A549 (cell line): ENCODE data around the gene PPP3CA. TPM values are rescaled to one million over a fixed set of nuclear protein-coding genes. Genes with fewer than 3 reads are reported as not detected.
A peak's percentile ranks its signal among the peaks of the same experiment; 100 is the strongest.

ENCODE experiments used
- ATAC-seq, 2 experiments: fragments of 200-7000 bp in 1 of 2; fragments of >200 bp in 1 of 2; cut with Nextera tagmentation in 1 of 2; cut with Tn5 transposase in 1 of 2; 3 replicates each; pipeline versions ENCODE4 v1.8.0 to v1.9.1; 2018 to 2020; ENCODE audit warnings: mild to moderate bottlenecking in 1 of 2, moderate library complexity in 1 of 2
- CTCF ChIA-PET: fragments of 300-600 bp; sonication (Branson Sonifier 250); formaldehyde crosslinking; extraction: SDS; loops from one replicate; lab custom pipeline; 2021; ENCODE audit warnings: antibody characterized with exemption, inconsistent platforms; lab: Yijun Ruan, JAX
- POLR2A ChIA-PET: fragments of 350-600 bp; formaldehyde crosslinking; extraction: SDS; loops from one replicate; lab custom pipeline; 2021; ENCODE audit warnings: antibody characterized with exemption, inconsistent platforms; lab: Yijun Ruan, JAX
- DNase-seq, 2 experiments: peaks; one replicate each; pipeline versions ENCODE4 v3.0.0 to v3.0.0-alpha.2; 2011 to 2016; ENCODE audit warnings: low read depth in 1 of 2, low spot score in 1 of 2
- FAIRE-seq: peaks from 2 replicates; lab custom pipeline; 2011; peaks lifted over from hg19 to GRCh38; lab: Jason Lieb, UNC
- H3K27ac ChIP-seq, 2 experiments: fragments of >200 bp; sonication (Bioruptor Twin); formaldehyde crosslinking; 3 replicates each; pipeline ENCODE4 v1.5.1; 2016 to 2017
- H3K4me1 ChIP-seq: fragments of >200 bp; sonication (Bioruptor Twin); formaldehyde crosslinking; 3 replicates; pipeline ENCODE4 v1.6.1; 2016
- H3K4me2 ChIP-seq: fragments of >200 bp; sonication (Bioruptor Twin); formaldehyde crosslinking; 3 replicates; pipeline ENCODE4 v1.6.1; 2016
- H3K4me3 ChIP-seq: fragments of >200 bp; sonication (Bioruptor Twin); formaldehyde crosslinking; 3 replicates; pipeline ENCODE4 v1.5.1; 2016
- H3K9me3 ChIP-seq: fragments of >200 bp; sonication (Bioruptor Twin); formaldehyde crosslinking; 3 replicates; pipeline ENCODE4 v1.6.1; 2016
- BCL3 ChIP-seq: fragments of >200 bp; sonication (Bioruptor Twin); formaldehyde crosslinking; IDR thresholded peaks from 3 replicates; pipeline ENCODE4 v1.6.1; 2016
- CBX2 ChIP-seq: fragments of 200-600 bp; sonication (generic); IDR thresholded peaks from 2 replicates; pipeline ENCODE4 v1.6.1; 2016; ENCODE audit warnings: low read depth, mild to moderate bottlenecking, borderline replicate concordance
- CEBPB ChIP-seq, 2 experiments: fragments of >200 bp in 1 of 2; sonication (Bioruptor Twin) in 1 of 2; formaldehyde crosslinking in 1 of 2; IDR thresholded peaks; 2 replicates each; pipeline ENCODE4 v1.6.1; 2012 to 2016
- CHD2 ChIP-seq: fragments of 150-350 bp; IDR thresholded peaks from 2 replicates; pipeline ENCODE4 v1.6.1; 2014; ENCODE audit warnings: low read length; ENCODE audit not compliant: partially characterized antibody
- CHD4 ChIP-seq: fragments of 200-600 bp; sonication (generic); IDR thresholded peaks from 2 replicates; pipeline ENCODE4 v1.6.1; 2016; ENCODE audit warnings: antibody characterized with exemption, mild to moderate bottlenecking, borderline replicate concordance
- EHF ChIP-seq: fragments of 250-450 bp; sonication (Bioruptor Pico); IDR thresholded peaks from 2 replicates; pipeline ENCODE4 v1.5.0; 2020; ENCODE audit warnings: mild to moderate bottlenecking
- EP300 ChIP-seq, 2 experiments: fragments of >200 bp; sonication (Bioruptor Twin); formaldehyde crosslinking; IDR thresholded peaks; 2 replicates in 1 of 2; 3 replicates in 1 of 2; pipeline ENCODE4 v1.6.1; 2016 to 2017
- FOSB ChIP-seq: fragments of 250-450 bp; sonication (Bioruptor Pico); IDR thresholded peaks from 2 replicates; pipeline ENCODE4 v1.5.0; 2020; ENCODE audit warnings: mild to moderate bottlenecking, moderate library complexity
- FOSL2 ChIP-seq, 2 experiments: fragments of 450-650 bp in 1 of 2; fragments of >200 bp in 1 of 2; sonication (Bioruptor Twin) in 1 of 2; formaldehyde crosslinking; IDR thresholded peaks; 2 replicates each; pipeline versions ENCODE4 v1.5.0 to v1.6.1; 2016 to 2020; ENCODE audit warnings: mild to moderate bottlenecking in 1 of 2, moderate library complexity in 1 of 2
- FOXS1 ChIP-seq: fragments of 250-450 bp; sonication (Bioruptor Pico); IDR thresholded peaks from 2 replicates; pipeline ENCODE4 v1.5.0; 2020; ENCODE audit warnings: mild to moderate bottlenecking, moderate library complexity
- GATA3 ChIP-seq: IDR thresholded peaks from 2 replicates; pipeline ENCODE4 v1.6.1; 2012; ENCODE audit warnings: borderline replicate concordance
- HEYL ChIP-seq: fragments of 250-450 bp; sonication (Bioruptor Pico); IDR thresholded peaks from 2 replicates; pipeline ENCODE4 v1.8.0; 2021; ENCODE audit warnings: mild to moderate bottlenecking, moderate library complexity
- HMGXB4 ChIP-seq: fragments of 250-450 bp; sonication (Bioruptor Pico); IDR thresholded peaks from 2 replicates; pipeline ENCODE4 v1.5.0; 2021; ENCODE audit warnings: mild to moderate bottlenecking, moderate library complexity, borderline replicate concordance
- HOXA7 ChIP-seq: fragments of 250-450 bp; sonication (Bioruptor Pico); IDR thresholded peaks from 2 replicates; pipeline ENCODE4 v1.5.0; 2020; ENCODE audit warnings: mild to moderate bottlenecking, moderate library complexity
- HOXB13 ChIP-seq: fragments of 250-450 bp; sonication (Bioruptor Pico); IDR thresholded peaks from 2 replicates; pipeline ENCODE4 v1.5.0; 2020; ENCODE audit warnings: low read depth, mild to moderate bottlenecking, moderate library complexity
- HOXB5 ChIP-seq: fragments of 250-450 bp; sonication (Bioruptor Pico); IDR thresholded peaks from 2 replicates; pipeline ENCODE4 v1.5.0; 2020; ENCODE audit warnings: mild to moderate bottlenecking, moderate library complexity
- JUN ChIP-seq, 2 experiments: fragments of >200 bp; sonication (Bioruptor Twin); formaldehyde crosslinking; IDR thresholded peaks; 2 replicates in 1 of 2; 3 replicates in 1 of 2; pipeline ENCODE4 v1.6.1; 2016 to 2017
- JUNB ChIP-seq: fragments of >200 bp; sonication (Bioruptor Twin); formaldehyde crosslinking; IDR thresholded peaks from 2 replicates; pipeline ENCODE4 v1.6.1; 2016
- KDM5A ChIP-seq: fragments of 200-600 bp; sonication (generic); IDR thresholded peaks from 2 replicates; pipeline ENCODE4 v1.6.1; 2016; ENCODE audit warnings: antibody characterized with exemption, mild to moderate bottlenecking
- MAFK ChIP-seq: fragments of 450-650 bp; IDR thresholded peaks from 2 replicates; pipeline ENCODE4 v1.6.1; 2014; ENCODE audit not compliant: partially characterized antibody
- NR3C1 ChIP-seq: fragments of >200 bp; sonication (Bioruptor Twin); formaldehyde crosslinking; IDR thresholded peaks from 3 replicates; pipeline ENCODE4 v1.6.1; 2017
- POLR2AphosphoS2 ChIP-seq: conservative IDR thresholded peaks from 2 replicates; pipeline ENCODE4 v1.6.1; 2012; ENCODE audit warnings: low read length, improper control_type of control experiment, inconsistent platforms
- RAD21 ChIP-seq, 2 experiments: fragments of >200 bp in 1 of 2; sonication (Bioruptor Twin) in 1 of 2; formaldehyde crosslinking in 1 of 2; IDR thresholded peaks in 1 of 2; conservative IDR thresholded peaks in 1 of 2; 2 replicates in 1 of 2; 3 replicates in 1 of 2; pipeline ENCODE4 v1.6.1; 2012 to 2018; ENCODE audit warnings: inconsistent platforms in 1 of 2
- RARB ChIP-seq: fragments of 250-450 bp; sonication (Bioruptor Pico); IDR thresholded peaks from 2 replicates; pipeline ENCODE4 v1.8.0; 2021; ENCODE audit warnings: mild to moderate bottlenecking, moderate library complexity
- RFX5 ChIP-seq: fragments of 450-650 bp; IDR thresholded peaks from 2 replicates; pipeline ENCODE4 v1.7.1; 2014; ENCODE audit warnings: antibody characterized with exemption, mild to moderate bottlenecking, moderate library complexity
- SREBF2 ChIP-seq: fragments of 450-650 bp; IDR thresholded peaks from 2 replicates; pipeline ENCODE4 v1.6.1; 2014; ENCODE audit warnings: mild to moderate bottlenecking, moderate library complexity
- TFCP2L1 ChIP-seq: fragments of 250-450 bp; sonication (Bioruptor Pico); IDR thresholded peaks from 2 replicates; pipeline ENCODE4 v1.5.0; 2021; ENCODE audit warnings: mild to moderate bottlenecking
- ZFP36 ChIP-seq: fragments of 450-650 bp; IDR thresholded peaks from 2 replicates; pipeline ENCODE4 v1.6.1; 2014; ENCODE audit warnings: borderline replicate concordance; ENCODE audit not compliant: partially characterized antibody
- ZSCAN20 ChIP-seq: fragments of 250-450 bp; sonication (Bioruptor Pico); IDR thresholded peaks from 2 replicates; pipeline ENCODE4 v1.8.0; 2022; ENCODE audit warnings: mild to moderate bottlenecking, moderate library complexity
- WGBS: methylation state at CpG from one replicate; pipeline ENCODE4 v1.1.6; 2017; ENCODE audit errors: missing lambda C conversion rate; 5-methylcytosine and 5-hydroxymethylcytosine counted together
- polyA plus RNA-seq, 4 experiments: library from polyadenylated mRNA; depleted of rRNA in 3 of 4; stranded (reverse); fragments of >200 nt; fragmentation: RNase III in 1 of 4; extraction: RNeasy Plus Mini Kit Qiagen cat#74134 plus additional on column Dnase treatment in 1 of 4; gene quantifications; 2 replicates in 3 of 4; 3 replicates in 1 of 4; pipeline ENCODE4 v1.2.3, GENCODE V29; 2011 to 2017
- TF ChIP-seq, protein P1 (sequence below): fragments of 250-450 bp; sonication (Bioruptor Pico); IDR thresholded peaks from 2 replicates; pipeline ENCODE4 v1.5.0; 2020; ENCODE audit warnings: low read depth, mild to moderate bottlenecking, moderate library complexity
- TF ChIP-seq, protein P2 (sequence below): IDR thresholded peaks from 2 replicates; pipeline ENCODE4 v1.6.1; 2012

PPP3CA gene
- polyA plus RNA-seq, 2 of the 4 experiments (the other 2 are of a cell fraction), result 21.4 to 42.4 TPM

GRCh38 chr4:101162990-101163380 is 184.3 kb downstream of the PPP3CA start:
- CTCF ChIA-PET, result interaction anchor here (0.9 kb wide), 1 partner anchor 515 kb away, joined by 3 read pairs; no protein-coding TSS in a partner anchor
- ATAC-seq, result no peak
- H3K4me1 ChIP-seq, result peaks cover 84% of the 10 kb centered on the region
- DNase-seq, result no peak
- peak overlapping the region; percentile 65 to 76; a peak in 5 of 6 replicates for H3K27ac ChIP-seq
- FAIRE-seq, result no peak
- no peaks in the 10 kb centered on the region for H3K9me3 ChIP-seq
- POLR2A ChIA-PET, result no interaction called here
- no peak overlapping the region for H3K4me3 ChIP-seq
- 100% methylated on average over 1 of the region's 1 CpG for WGBS
- TF ChIP-seq RAD21 (conservative IDR thresholded peaks at IDR 0.05 in 1 of 2, IDR thresholded peaks at IDR 0.05 in 1 of 2) (no peak), POLR2AphosphoS2 (no peak), HMGXB4 (CRISPR knock-in tag) (no peak), FOSB (CRISPR knock-in tag) (no peak), RFX5 (no peak), FOXS1 (no peak), JUN (IDR thresholded peaks at IDR 0.05) (no peak), MAFK (no peak), KDM5A (no peak), JUNB (no peak), ZFP36 (no peak)
- TF ChIP-seq, protein P1, sequence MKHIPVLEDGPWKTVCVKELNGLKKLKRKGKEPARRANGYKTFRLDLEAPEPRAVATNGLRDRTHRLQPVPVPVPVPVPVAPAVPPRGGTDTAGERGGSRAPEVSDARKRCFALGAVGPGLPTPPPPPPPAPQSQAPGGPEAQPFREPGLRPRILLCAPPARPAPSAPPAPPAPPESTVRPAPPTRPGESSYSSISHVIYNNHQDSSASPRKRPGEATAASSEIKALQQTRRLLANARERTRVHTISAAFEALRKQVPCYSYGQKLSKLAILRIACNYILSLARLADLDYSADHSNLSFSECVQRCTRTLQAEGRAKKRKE (CRISPR knock-in tag), result no peak
- peak overlapping the region; percentile 65; the same call in 1 of the 3 replicates for H3K4me2 ChIP-seq

GRCh38 chr4:101160792-101161592 is 186.3 kb downstream of the PPP3CA start:
- WGBS, result 22% methylated on average over 5 of the region's 5 CpGs
- peak in 1 of 2 experiments; percentile 94 for DNase-seq
- peak; percentile 88 to 89 for ATAC-seq
- H3K4me3 ChIP-seq, result no peak overlapping the region
- ChIA-PET POLR2A (interaction anchor here (0.7 kb wide), 1 partner anchor 10 kb away, joined by 5 read pairs; no protein-coding TSS in a partner anchor), CTCF (no interaction called here)
- no peak for FAIRE-seq
- peak overlapping the region; percentile 68 for H3K4me2 ChIP-seq
- peak overlapping the region; percentile 76 to 78 for H3K27ac ChIP-seq
- no peaks in the 10 kb centered on the region for H3K9me3 ChIP-seq
- peaks cover 87% of the 10 kb centered on the region for H3K4me1 ChIP-seq
- TF ChIP-seq NR3C1 (no peak), CHD4 (no peak), FOSL2 (IDR thresholded peaks at IDR 0.05) (peak; percentile 41), FOSL2 (CRISPR knock-in tag; IDR thresholded peaks at IDR 0.05) (peak; percentile 89), EP300 (IDR thresholded peaks at IDR 0.05) (peak; percentile 82 to 85; a peak in 4 of 5 replicates), FOXS1 (peak; percentile 66; the same call in 1 of the 2 replicates), HEYL (CRISPR knock-in tag) (peak; percentile 44; the same call in 1 of the 2 replicates), ZSCAN20 (CRISPR knock-in tag) (peak; percentile 94), GATA3 (peak; percentile 99), JUNB (peak; percentile 80), SREBF2 (no peak), HOXB5 (peak; percentile 93), CHD2 (no peak), HOXA7 (peak; percentile 72; the same call in 1 of the 2 replicates), BCL3 (peak; percentile 49; the same call in 1 of the 3 replicates), HOXB13 (CRISPR knock-in tag) (peak; percentile 70; the same call in 1 of the 2 replicates), RAD21 (conservative IDR thresholded peaks at IDR 0.05 in 1 of 2, IDR thresholded peaks at IDR 0.05 in 1 of 2) (peak; percentile 15 to 28; a peak in 2 of 5 replicates), MAFK (no peak), RARB (CRISPR knock-in tag) (peak; percentile 57; the same call in 1 of the 2 replicates), JUN (IDR thresholded peaks at IDR 0.05) (peak; percentile 61 to 69; a peak in 3 of 5 replicates), CEBPB (IDR thresholded peaks at IDR 0.05) (peak; percentile 39 to 78; a peak in 3 of 4 replicates), CBX2 (no peak), TFCP2L1 (CRISPR knock-in tag) (no peak), EHF (CRISPR knock-in tag) (peak; percentile 89)
- TF ChIP-seq, protein P1 (CRISPR knock-in tag), result 0 out of 2 replicates have a peak, but pooled peaks have one; percentile 23
- TF ChIP-seq, protein P2, sequence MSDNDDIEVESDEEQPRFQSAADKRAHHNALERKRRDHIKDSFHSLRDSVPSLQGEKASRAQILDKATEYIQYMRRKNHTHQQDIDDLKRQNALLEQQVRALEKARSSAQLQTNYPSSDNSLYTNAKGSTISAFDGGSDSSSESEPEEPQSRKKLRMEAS, result peak; percentile 49; the same call in 1 of the 2 replicates
